ENCODE measurements around the gene RPS6KA3.

DNA sequence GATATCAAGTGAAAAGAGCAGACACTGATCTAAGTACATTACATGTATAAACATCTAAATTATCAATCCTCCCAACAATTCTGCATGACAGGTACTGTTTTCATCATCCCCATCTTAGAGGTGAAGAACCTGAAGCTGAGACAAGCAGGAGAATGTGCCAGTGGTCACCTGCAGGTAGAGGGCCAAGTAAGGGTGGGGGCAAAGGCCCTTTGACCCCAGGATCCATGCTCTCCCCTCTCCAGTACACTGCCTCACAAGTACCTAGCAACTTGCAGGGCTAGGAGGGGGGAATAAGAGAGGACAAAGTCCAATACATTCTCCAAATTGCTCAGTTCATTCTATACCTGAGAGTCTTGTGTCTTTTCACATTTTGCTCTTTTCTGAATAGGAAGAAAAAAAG lies 141.7 kb downstream of the RPS6KA3 start:
- TF ChIP-seq, protein P1, sequence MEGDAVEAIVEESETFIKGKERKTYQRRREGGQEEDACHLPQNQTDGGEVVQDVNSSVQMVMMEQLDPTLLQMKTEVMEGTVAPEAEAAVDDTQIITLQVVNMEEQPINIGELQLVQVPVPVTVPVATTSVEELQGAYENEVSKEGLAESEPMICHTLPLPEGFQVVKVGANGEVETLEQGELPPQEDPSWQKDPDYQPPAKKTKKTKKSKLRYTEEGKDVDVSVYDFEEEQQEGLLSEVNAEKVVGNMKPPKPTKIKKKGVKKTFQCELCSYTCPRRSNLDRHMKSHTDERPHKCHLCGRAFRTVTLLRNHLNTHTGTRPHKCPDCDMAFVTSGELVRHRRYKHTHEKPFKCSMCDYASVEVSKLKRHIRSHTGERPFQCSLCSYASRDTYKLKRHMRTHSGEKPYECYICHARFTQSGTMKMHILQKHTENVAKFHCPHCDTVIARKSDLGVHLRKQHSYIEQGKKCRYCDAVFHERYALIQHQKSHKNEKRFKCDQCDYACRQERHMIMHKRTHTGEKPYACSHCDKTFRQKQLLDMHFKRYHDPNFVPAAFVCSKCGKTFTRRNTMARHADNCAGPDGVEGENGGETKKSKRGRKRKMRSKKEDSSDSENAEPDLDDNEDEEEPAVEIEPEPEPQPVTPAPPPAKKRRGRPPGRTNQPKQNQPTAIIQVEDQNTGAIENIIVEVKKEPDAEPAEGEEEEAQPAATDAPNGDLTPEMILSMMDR (IDR thresholded peaks at IDR 0.05): no peak
- no peak for TF ChIP-seq POLR2AphosphoS5 (IDR thresholded peaks at IDR 0.05; ENCODE audit: low read depth, low read length)
- TF ChIP-seq RXRA (IDR thresholded peaks at IDR 0.05; ENCODE audit: borderline replicate concordance, low read depth): no peak
- TF ChIP-seq, protein P2, sequence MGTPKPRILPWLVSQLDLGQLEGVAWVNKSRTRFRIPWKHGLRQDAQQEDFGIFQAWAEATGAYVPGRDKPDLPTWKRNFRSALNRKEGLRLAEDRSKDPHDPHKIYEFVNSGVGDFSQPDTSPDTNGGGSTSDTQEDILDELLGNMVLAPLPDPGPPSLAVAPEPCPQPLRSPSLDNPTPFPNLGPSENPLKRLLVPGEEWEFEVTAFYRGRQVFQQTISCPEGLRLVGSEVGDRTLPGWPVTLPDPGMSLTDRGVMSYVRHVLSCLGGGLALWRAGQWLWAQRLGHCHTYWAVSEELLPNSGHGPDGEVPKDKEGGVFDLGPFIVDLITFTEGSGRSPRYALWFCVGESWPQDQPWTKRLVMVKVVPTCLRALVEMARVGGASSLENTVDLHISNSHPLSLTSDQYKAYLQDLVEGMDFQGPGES (IDR thresholded peaks at IDR 0.05; ENCODE audit: low read depth, low read length): no peak
- TF ChIP-seq GABPA (IDR thresholded peaks at IDR 0.05; ENCODE audit: low read depth): no peak
- TF ChIP-seq, protein P3, sequence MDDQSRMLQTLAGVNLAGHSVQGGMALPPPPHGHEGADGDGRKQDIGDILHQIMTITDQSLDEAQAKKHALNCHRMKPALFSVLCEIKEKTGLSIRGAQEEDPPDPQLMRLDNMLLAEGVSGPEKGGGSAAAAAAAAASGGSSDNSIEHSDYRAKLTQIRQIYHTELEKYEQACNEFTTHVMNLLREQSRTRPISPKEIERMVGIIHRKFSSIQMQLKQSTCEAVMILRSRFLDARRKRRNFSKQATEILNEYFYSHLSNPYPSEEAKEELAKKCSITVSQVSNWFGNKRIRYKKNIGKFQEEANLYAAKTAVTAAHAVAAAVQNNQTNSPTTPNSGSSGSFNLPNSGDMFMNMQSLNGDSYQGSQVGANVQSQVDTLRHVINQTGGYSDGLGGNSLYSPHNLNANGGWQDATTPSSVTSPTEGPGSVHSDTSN (IDR thresholded peaks at IDR 0.05): no peak
- no peak for TF ChIP-seq TAF1 (IDR thresholded peaks at IDR 0.05; ENCODE audit: borderline replicate concordance, low read depth, low read length)
- TF ChIP-seq, protein P4, sequence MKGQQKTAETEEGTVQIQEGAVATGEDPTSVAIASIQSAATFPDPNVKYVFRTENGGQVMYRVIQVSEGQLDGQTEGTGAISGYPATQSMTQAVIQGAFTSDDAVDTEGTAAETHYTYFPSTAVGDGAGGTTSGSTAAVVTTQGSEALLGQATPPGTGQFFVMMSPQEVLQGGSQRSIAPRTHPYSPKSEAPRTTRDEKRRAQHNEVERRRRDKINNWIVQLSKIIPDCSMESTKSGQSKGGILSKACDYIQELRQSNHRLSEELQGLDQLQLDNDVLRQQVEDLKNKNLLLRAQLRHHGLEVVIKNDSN (IDR thresholded peaks at IDR 0.05; ENCODE audit: borderline replicate concordance, low read depth): no peak
- no peak for TF ChIP-seq SMC3 (IDR thresholded peaks at IDR 0.05; ENCODE audit: low read depth, low read length)
- TF ChIP-seq, protein P5, sequence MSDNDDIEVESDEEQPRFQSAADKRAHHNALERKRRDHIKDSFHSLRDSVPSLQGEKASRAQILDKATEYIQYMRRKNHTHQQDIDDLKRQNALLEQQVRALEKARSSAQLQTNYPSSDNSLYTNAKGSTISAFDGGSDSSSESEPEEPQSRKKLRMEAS (IDR thresholded peaks at IDR 0.05; ENCODE audit: low read depth): no peak
- TF ChIP-seq, protein P6, sequence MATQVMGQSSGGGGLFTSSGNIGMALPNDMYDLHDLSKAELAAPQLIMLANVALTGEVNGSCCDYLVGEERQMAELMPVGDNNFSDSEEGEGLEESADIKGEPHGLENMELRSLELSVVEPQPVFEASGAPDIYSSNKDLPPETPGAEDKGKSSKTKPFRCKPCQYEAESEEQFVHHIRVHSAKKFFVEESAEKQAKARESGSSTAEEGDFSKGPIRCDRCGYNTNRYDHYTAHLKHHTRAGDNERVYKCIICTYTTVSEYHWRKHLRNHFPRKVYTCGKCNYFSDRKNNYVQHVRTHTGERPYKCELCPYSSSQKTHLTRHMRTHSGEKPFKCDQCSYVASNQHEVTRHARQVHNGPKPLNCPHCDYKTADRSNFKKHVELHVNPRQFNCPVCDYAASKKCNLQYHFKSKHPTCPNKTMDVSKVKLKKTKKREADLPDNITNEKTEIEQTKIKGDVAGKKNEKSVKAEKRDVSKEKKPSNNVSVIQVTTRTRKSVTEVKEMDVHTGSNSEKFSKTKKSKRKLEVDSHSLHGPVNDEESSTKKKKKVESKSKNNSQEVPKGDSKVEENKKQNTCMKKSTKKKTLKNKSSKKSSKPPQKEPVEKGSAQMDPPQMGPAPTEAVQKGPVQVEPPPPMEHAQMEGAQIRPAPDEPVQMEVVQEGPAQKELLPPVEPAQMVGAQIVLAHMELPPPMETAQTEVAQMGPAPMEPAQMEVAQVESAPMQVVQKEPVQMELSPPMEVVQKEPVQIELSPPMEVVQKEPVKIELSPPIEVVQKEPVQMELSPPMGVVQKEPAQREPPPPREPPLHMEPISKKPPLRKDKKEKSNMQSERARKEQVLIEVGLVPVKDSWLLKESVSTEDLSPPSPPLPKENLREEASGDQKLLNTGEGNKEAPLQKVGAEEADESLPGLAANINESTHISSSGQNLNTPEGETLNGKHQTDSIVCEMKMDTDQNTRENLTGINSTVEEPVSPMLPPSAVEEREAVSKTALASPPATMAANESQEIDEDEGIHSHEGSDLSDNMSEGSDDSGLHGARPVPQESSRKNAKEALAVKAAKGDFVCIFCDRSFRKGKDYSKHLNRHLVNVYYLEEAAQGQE (IDR thresholded peaks at IDR 0.05; ENCODE audit: low read depth, low read length): no peak
- TF ChIP-seq RCOR1 (IDR thresholded peaks at IDR 0.05; ENCODE audit: low read length): no peak
- no peak for TF ChIP-seq EZH2phosphoT487 (IDR thresholded peaks at IDR 0.05; ENCODE audit: borderline replicate concordance, low read depth)
- no peak for TF ChIP-seq CHD2 (IDR thresholded peaks at IDR 0.05; ENCODE audit: low read length, partially characterized antibody)

Data from SK-N-SH (cell line).